ENCODE data around the gene CLDN7.

- TF ChIP-seq CTCF (IDR thresholded peaks at IDR 0.05 in 2 of 3, conservative IDR thresholded peaks at IDR 0.05 in 1 of 3; ENCODE audit: borderline replicate concordance in 1 of 3, insufficient read depth in 1 of 3, low read depth in 2 of 3, low read length in 2 of 3), result no peak
- TF ChIP-seq YY1 (IDR thresholded peaks at IDR 0.05; ENCODE audit: extremely low read depth, insufficient replicate concordance, low read depth, low read length), result no peak
Measured at GRCh38 chr17:7233701-7234082, 28.6 kb downstream of the CLDN7 start.

Measured in HCT116 (cell line).